Measurements from ENCODE around the gene SH3GLB1. TPM values are rescaled to one million over a fixed set of nuclear protein-coding genes. Genes with fewer than 3 reads are reported as not detected.
A peak's percentile ranks its signal among the peaks of the same experiment; 100 is the strongest.
"Not testable (repeated sequence)": the region's sequence is repeated elsewhere in the genome, so short reads cannot be mapped to it uniquely, and the experiment has no call there.

SH3GLB1 gene
- 10 to 100 TPM; 38.8 to 94.7 (median 51.7) TPM for total RNA-seq

- peak; percentile 87 to 90 for DNase-seq
- H3K4me1 ChIP-seq = peaks cover 0 to 18% of the 10 kb centered on the region in 2 donors
- no peaks in the 10 kb centered on the region for H3K36me3 ChIP-seq
- TF ChIP-seq, protein P1, sequence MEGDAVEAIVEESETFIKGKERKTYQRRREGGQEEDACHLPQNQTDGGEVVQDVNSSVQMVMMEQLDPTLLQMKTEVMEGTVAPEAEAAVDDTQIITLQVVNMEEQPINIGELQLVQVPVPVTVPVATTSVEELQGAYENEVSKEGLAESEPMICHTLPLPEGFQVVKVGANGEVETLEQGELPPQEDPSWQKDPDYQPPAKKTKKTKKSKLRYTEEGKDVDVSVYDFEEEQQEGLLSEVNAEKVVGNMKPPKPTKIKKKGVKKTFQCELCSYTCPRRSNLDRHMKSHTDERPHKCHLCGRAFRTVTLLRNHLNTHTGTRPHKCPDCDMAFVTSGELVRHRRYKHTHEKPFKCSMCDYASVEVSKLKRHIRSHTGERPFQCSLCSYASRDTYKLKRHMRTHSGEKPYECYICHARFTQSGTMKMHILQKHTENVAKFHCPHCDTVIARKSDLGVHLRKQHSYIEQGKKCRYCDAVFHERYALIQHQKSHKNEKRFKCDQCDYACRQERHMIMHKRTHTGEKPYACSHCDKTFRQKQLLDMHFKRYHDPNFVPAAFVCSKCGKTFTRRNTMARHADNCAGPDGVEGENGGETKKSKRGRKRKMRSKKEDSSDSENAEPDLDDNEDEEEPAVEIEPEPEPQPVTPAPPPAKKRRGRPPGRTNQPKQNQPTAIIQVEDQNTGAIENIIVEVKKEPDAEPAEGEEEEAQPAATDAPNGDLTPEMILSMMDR (IDR thresholded peaks at IDR 0.05) = peak; percentile 86 to 98 (median 88)
- TF ChIP-seq POLR2A (IDR thresholded peaks at IDR 0.05) = peak; percentile 53 to 84
- peak within 1 kb of the TSS; percentile 90 to 98 for H3K27ac ChIP-seq
- H3K4me3 ChIP-seq = peak within 1 kb of the TSS; percentile 69 to 86
- no peaks in the 10 kb centered on the region for H3K27me3 ChIP-seq
- intact Hi-C loops (cut with DNase I; ENCODE audit: low total_unique reads) = no loop called here
- no peaks in the 10 kb centered on the region for H3K9me3 ChIP-seq
Observed at GRCh38 chr1:86704458-86704971, at the start of gene SH3GLB1. Gene SH3GLB1 (plus strand): TSS chr1:86704576. CDS start chr1:86704900, 324 bp downstream.

GRCh38 chr1:86658381-86658780 lies 46.0 kb upstream of the SH3GLB1 start:
- intact Hi-C loops (cut with DNase I; ENCODE audit: low total_unique reads); H3K36me3 ChIP-seq; DNase-seq; H3K4me3 ChIP-seq; H3K4me1 ChIP-seq; H3K9me3 ChIP-seq; H3K27ac ChIP-seq; H3K27me3 ChIP-seq: not testable (repeated sequence)

GRCh38 chr1:86666368-86666767 lies 38.0 kb upstream of the SH3GLB1 start:
- intact Hi-C loops (cut with DNase I; ENCODE audit: low total_unique reads) = no loop called here
- TF ChIP-seq POLR2A (IDR thresholded peaks at IDR 0.05) = no peak
- TF ChIP-seq, protein P1 (IDR thresholded peaks at IDR 0.05) = no peak
- Histone ChIP-seq H3K27ac (no peak overlapping the region), H3K36me3 (no peaks in the 10 kb centered on the region), H3K27me3 (no peaks in the 10 kb centered on the region), H3K9me3 (no peaks in the 10 kb centered on the region), H3K4me1 (no peaks in the 10 kb centered on the region), H3K4me3 (no peak overlapping the region)
- no peak for DNase-seq

DNA sequence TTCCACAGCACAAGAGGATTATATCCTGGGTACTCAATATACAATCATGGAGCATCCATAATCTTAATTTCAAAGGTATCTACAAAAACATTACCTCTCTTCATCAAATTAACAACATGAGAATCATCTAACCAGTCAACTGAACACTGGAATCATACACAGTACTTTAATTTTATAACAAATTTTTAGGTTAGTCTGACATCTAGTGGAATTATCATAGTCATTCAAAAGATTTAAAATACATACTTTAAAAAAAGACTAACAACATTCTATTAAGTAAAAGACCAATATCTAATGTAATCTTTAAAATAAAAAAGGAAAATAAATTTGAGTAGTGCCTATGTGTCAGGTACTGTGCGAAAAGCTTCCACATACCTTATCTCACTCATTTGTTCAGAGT lies 16.8 kb upstream of the SH3GLB1 start:
- H3K4me1 ChIP-seq = no peaks in the 10 kb centered on the region
- no peaks in the 10 kb centered on the region for H3K9me3 ChIP-seq
- DNase-seq = no peak
- no peaks in the 10 kb centered on the region for H3K27me3 ChIP-seq
- H3K36me3 ChIP-seq = no peaks in the 10 kb centered on the region
- H3K27ac ChIP-seq = no peak overlapping the region
- intact Hi-C loops (cut with DNase I; ENCODE audit: low total_unique reads) = no loop called here
- H3K4me3 ChIP-seq = no peak overlapping the region
- no peak for TF ChIP-seq POLR2A (IDR thresholded peaks at IDR 0.05)
- TF ChIP-seq, protein P1 (IDR thresholded peaks at IDR 0.05) = no peak

DNA sequence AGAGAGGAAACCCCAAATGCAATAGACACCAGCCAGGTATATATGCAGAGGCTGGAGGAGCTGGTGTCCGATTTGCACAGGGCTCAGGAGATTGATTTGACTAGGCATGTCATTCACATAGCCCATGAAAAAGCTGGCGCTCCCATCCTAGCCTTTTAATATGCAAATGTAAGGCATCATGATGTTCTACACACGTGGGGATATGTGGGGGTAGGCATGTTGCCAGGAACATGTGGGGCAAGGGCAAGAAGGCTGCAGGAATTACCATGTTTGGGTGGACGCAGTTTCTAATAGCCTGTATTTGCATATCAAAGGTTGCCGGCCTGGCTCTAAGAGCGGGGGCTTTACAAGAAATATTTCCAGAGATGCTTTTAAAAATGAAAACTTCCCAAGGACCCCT lies 11.7 kb upstream of the SH3GLB1 start:
- intact Hi-C loops (cut with DNase I; ENCODE audit: low total_unique reads) = no loop called here
- Histone ChIP-seq H3K27me3 (no peaks in the 10 kb centered on the region), H3K27ac (no peak overlapping the region), H3K4me1 (no peaks in the 10 kb centered on the region), H3K9me3 (no peaks in the 10 kb centered on the region), H3K4me3 (no peak overlapping the region), H3K36me3 (no peaks in the 10 kb centered on the region)
- DNase-seq = no peak
- TF ChIP-seq, protein P1 (IDR thresholded peaks at IDR 0.05) = no peak
- no peak for TF ChIP-seq POLR2A (IDR thresholded peaks at IDR 0.05)

GRCh38 chr1:86695400-86695799 lies 9.0 kb upstream of the SH3GLB1 start:
- intact Hi-C loops (cut with DNase I; ENCODE audit: low total_unique reads) = no loop called here
- H3K4me3 ChIP-seq = no peak overlapping the region
- H3K27me3 ChIP-seq = no peaks in the 10 kb centered on the region
- no peak for DNase-seq
- no peaks in the 10 kb centered on the region for H3K9me3 ChIP-seq
- H3K36me3 ChIP-seq = no peaks in the 10 kb centered on the region
- no peaks in the 10 kb centered on the region for H3K4me1 ChIP-seq
- H3K27ac ChIP-seq = no peak overlapping the region
- TF ChIP-seq, protein P1 (IDR thresholded peaks at IDR 0.05) = no peak
- TF ChIP-seq POLR2A (IDR thresholded peaks at IDR 0.05) = no peak
